SK-N-MC (cell line): ENCODE measurements around the gene EDARADD.

Source experiments
- EZH2 ChIP-seq: fragments of 200-600 bp; sonication (generic); IDR thresholded peaks from one replicate; pipeline ENCODE4 v1.6.1; 2017; ENCODE audit warnings: antibody characterized with exemption
- POLR2AphosphoS5 ChIP-seq: IDR thresholded peaks from 2 replicates; pipeline ENCODE4 v1.6.1; 2012; ENCODE audit warnings: mild to moderate bottlenecking, low read depth, low read length, borderline replicate concordance

- TF ChIP-seq EZH2 (no peak), POLR2AphosphoS5 (no peak)
Observed at GRCh38 chr1:236396665-236397043, 2.6 kb downstream of the EDARADD start.
